GM21447 (cell line): Measurements from ENCODE around the gene LRRC37B.
"Not testable (repeated sequence)": the region's sequence is repeated elsewhere in the genome, so short reads cannot be mapped to it uniquely, and the experiment has no call there.

Source experiments
- ATAC-seq: cut with Tn5 transposase; IDR thresholded peaks from one replicate; pipeline ENCODE4 v1.9.1; 2021; ENCODE audit not compliant: unreplicated experiment

LRRC37B gene

DNA sequence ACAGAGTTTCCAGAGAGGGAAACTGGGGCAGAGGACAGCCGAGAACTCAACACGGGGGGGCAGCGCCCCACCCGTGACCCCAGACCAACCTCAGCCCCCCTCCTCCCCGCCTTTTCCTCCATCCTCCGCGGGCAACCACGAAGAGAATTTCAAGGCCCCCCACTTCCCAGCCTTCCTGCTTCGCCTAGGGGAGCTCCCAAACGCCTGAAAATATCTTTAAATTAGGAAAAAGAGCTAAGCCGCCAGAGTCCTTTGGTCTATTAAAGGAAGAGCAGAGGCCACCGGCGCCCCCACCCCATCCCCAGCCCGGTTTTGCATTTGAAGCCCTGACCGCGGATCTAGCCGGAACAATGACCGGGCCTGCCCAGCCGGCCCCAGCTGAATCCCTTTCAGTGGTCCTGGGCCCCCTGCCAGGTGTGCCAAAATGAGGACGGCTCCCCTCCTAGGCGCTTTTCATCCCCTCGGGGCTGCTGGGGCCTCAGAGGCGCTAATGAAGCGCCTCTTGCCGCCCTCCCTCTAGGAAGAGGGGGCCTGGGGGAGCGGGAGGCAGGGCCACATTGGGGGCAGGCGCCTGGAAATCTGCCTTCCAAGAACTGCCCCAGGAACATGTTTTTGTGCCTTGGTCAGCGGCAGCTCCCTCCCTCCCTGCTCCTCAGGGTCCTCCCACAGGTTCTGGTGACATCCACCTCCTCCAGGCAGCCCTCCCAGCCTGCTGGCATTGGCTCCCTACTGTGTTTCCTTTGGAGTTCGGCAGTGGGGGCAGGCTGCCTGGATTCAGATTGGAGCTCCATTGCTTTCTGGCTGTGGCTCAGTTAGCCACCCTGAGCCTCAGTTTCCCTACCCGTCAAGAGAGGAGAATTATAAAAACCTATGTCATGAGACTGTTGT, 78.0 kb downstream of the LRRC37B start:
- ATAC-seq, result not testable (repeated sequence)

DNA sequence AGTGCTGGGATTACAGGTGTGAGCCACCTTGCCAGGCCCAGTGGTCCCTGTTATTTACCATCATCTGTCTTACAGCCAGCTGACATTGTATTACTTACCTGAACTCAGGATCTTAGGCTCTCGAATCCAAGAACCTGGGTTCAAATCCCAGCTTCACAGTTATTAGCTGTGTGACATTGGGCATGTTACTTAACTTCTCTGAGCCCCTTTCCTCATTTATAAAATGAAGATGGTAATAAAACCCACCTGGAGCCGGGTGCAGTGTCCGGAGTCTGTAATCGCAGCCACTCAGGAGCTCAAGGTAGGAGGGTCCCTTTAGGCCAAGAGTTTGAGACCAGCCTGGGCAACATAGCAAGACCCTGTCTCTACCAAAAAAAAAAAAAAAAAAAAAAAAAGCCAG, 79.7 kb downstream of the LRRC37B start:
- ATAC-seq, result not testable (repeated sequence)

DNA sequence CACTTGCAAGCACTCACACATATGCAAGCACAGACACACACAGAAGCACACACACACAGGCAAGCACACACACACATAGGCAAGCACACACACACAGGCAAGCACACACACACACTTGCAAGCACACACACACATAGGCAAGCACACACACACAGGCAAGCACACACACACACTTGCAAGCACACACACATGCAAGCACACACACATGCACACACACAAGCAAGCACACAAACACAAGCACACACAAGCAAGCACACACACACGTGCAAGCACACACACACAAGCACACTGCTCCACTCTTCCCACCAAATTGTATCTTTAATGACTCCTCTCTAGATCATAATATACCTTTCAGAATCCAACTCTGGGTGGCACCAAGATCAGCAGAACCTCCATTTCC, 84.9 kb downstream of the LRRC37B start:
- ATAC-seq, result not testable (repeated sequence)

DNA sequence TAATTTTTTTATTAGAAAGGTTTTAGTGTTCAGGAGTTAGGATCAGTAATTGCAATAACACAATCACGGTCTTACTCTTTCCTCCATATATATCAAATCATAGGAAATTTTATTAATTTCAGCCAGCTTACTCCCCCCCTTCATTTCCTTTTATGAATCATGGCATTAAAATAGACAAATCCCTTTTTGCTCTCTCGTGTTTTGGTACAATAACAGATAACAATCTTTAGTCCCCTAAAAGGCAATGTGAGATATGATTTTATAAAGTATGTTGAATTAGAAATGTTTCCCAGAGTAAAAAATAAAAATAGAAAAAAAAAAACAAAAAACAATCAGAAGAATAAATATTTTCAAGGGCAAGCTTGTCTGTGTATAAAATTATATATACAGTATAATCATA, 92.5 kb downstream of the LRRC37B start:
- ATAC-seq, result no peak

DNA sequence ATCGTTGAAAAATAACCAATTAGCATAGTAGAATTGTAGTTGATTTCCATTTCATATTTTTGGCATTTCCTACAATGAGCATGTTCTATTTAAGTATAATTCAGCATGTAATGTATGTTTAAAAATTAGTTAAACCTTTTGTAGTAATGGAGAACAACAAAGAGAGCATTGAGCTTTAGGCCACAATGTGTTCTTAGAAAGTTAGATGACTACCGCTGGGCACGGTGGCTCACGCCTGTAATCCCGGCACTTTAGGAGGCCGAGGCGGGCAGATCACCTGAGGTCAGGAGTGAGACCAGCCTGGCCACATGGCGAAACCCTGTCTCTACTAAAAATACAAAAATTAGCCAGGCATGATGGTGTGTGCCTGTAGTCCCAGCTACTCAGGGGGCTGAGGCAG, 93.1 kb downstream of the LRRC37B start:
- not testable (repeated sequence) for ATAC-seq

DNA sequence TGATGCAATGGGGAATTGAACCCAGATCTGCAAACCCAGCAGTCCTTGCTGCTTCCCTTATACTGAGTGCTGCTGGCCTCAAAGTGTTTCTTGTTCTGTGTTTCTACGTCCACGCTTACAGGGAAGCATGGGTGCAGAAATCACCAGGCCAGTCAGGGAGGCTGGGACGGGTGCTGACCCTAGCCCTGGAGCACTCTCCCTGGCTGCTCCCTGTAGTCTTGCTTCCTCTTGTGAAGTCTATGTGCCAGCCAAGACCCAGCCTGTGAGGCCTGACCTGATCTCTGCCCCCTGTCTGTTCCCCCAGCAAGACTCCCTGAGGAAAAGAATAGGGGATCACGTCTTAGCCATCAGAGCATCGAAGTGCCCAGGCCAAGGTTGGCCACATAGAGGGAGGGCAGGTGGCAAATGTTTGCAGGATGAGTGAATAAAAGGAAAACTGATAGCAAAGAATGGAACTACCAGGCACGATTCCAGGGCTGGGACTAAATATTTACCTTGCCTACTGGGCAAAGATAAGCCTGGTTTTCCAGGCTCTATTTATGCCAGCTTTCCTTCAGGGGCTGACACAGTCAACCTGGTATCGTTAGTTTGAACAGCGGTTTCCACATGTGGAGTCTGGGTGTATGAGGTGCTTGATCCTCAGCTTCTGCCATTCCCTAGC, 93.9 kb downstream of the LRRC37B start:
- ATAC-seq, result no peak

DNA sequence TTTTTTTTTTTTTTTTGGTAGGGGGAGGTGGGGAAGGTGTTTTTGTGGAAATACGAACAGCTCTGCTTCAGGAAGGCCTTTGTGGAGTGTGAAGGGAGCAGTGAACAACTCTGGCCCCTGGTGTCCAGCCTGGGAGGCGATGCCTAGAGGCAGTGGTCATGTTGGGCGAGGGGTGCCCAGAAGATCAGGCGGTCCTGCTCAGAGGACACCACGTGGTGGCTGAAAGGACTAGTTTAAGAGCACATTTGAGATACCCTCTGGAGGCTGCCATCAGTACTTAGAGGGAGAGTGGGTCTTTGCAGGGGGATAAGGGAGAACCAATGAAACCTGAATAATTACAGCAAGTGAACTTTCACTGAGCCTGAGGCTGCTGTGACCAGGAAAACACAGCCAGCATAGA, 95.0 kb downstream of the LRRC37B start:
- ATAC-seq, result no peak

DNA sequence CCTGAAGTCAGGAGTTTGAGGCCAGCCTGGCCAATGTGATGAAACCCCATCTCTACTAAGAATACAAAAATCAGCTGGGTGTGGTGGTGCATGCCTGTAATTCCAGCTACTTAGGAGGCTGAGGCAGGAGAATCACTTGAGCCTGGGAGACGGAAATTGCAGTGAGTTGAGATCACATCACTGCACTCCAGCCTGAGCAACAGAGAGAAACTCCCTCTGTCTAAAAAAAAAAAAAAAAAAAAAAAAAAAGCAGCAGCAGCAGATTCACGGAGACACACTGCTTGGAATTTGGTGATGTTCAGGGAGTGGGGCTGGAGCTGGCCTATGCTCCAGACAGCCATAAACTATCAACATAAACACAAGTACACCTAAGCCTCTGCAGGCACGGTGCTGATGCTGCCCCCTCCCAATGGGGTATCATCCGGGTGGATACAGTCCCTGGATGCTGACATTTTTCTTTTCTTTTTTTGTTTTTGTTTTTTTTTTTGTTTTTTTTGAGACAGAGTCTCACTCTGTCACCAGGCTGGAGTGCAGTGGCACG, 95.5 kb downstream of the LRRC37B start:
- no peak for ATAC-seq
